ENCODE data around the gene LGALS7. TPM values are rescaled to one million over a fixed set of nuclear protein-coding genes. Genes with fewer than 3 reads are reported as not detected.

LGALS7 gene
- total RNA-seq, 2 donors from 2014 or later, result not detected

DNA sequence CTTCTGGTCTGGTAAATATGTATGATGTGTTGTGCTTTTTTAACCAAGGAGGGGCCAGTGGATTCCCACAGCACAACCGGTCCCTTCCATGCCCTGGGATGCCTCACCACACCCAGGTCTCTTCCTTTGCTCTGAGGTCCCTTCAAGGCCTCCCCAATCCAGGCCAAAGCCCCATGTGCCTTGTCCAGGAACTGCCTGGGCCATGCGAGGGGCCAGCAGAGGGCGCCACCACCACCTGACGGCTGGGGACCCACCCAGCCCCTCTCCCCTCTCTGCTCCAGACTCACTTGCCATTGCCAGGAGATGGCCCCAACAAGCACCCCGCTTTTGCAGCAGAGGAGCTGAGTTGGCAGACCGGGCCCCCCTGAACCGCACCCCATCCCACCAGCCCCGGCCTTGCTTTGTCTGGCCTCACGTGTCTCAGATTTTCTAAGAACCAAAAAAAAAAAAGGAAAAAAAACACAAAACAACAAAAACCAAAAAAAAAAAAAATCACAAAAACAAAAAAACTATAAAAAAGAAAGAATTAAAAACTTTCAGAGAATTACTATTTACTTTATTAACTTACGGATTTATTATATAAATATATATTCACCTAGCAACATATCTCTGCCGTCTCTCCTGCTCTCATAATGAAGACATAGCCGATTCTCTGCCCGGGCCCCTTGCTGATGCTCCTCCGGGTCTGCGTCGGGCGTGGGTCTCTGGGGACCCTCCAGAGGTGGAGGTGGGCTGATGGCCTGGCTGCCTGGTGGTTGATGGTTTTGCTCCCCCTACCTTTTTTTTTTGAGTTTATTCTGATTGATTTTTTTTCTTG is 43.5 kb downstream of the LGALS7 start:
- H3K27ac Mint-ChIP-seq, result peak overlapping the region; percentile 67
- H3K4me1 Mint-ChIP-seq, result peaks cover 21% of the 10 kb centered on the region
- peak overlapping the region; percentile 21 for H3K4me3 Mint-ChIP-seq
- H3K9me3 ChIP-seq (ENCODE audit: control insufficient read depth, low read length, poor library complexity, severe bottlenecking), result no peaks in the 10 kb centered on the region
- DNase-seq, result peak; percentile 59 to 70 (median 60)
- H3K27me3 Mint-ChIP-seq, result no peaks in the 10 kb centered on the region
- ATAC-seq, result peak; percentile 67
- H3K36me3 Mint-ChIP-seq (ENCODE audit: low read depth), result no peaks in the 10 kb centered on the region

DNA sequence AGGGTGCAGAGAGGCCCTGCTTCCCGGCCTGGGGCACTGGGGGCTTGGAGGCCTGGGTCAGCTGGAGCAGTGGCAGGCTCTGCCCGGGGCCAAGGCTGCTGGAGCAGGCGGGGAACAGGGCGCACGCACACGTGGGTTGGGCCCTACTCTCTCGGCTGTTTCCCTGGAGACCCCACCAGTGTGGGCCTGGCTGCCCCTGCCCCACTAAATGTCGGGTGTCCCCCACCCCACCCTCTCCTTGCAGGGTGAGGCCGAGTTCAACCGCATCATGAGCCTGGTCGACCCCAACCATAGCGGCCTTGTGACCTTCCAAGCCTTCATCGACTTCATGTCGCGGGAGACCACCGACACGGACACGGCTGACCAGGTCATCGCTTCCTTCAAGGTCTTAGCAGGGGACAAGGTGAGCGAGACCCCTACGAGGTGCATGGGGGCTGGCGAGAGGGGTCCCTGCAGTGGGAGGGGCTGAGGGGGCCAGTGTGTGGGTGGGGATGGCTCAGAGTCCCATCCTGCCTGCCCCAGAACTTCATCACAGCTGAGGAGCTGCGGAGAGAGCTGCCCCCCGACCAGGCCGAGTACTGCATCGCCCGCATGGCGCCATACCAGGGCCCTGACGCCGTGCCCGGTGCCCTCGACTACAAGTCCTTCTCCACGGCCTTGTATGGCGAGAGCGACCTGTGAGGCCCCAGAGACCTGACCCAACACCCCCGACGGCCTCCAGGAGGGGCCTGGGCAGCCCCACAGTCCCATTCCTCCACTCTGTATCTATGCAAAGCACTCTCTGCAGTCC is 44.4 kb downstream of the LGALS7 start:
- peaks cover 19% of the 10 kb centered on the region for H3K4me1 Mint-ChIP-seq

DNA sequence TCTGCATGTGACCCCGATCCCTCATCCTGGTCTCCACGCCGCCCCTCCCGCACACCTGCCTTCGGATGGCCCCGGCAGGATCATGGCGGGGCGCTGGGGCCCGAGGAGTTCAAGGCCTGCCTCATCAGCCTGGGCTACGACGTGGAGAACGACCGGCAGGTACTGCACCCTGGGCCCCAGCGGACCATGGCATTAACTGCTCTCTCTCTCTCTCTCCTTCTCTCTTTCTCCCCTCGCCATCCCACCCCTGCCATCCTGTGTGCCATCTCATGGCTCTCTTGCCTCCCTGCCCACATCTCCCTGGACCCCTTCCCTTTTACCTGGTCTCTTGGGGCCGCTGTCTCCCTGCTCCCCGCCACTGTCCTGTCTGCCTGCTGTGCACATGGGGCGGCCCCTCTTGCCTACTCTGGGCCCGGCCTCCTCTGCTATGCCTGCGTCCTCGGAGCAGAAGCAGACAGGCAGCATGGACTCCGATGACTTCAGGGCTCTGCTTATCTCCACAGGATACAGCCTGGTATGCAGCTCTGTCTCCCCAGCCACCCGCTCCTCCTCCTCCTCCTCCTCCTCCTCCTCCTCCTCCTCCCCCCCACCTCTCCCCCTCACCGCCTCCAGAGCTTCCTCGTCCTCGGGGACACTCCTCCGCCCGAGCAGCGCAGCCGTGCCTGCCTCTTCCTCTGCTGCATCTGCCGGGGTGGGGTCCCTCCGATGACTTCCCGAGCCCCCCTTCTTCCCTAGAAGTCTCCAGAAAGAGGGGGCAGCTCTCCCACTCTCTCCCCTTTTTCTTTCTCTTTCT is 45.3 kb downstream of the LGALS7 start:
- H3K27ac Mint-ChIP-seq, result no peak overlapping the region
- no peaks in the 10 kb centered on the region for H3K27me3 Mint-ChIP-seq
- DNase-seq (no peak), ATAC-seq (no peak)
- H3K36me3 Mint-ChIP-seq (ENCODE audit: low read depth), result no peaks in the 10 kb centered on the region
- no peaks in the 10 kb centered on the region for H3K9me3 ChIP-seq (ENCODE audit: control insufficient read depth, low read length, poor library complexity, severe bottlenecking)
- no peak overlapping the region for H3K4me3 Mint-ChIP-seq
- H3K4me1 Mint-ChIP-seq, result peaks cover 16% of the 10 kb centered on the region

More for the DNA sequence above, 44.4 kb downstream of the LGALS7 start:
- ATAC-seq (no peak), DNase-seq (no peak)
- Mint-ChIP-seq H3K4me3 (no peak overlapping the region), H3K27me3 (no peaks in the 10 kb centered on the region), H3K36me3 (ENCODE audit: low read depth) (no peaks in the 10 kb centered on the region), H3K27ac (peak overlapping the region; percentile 67)
- H3K9me3 ChIP-seq (ENCODE audit: control insufficient read depth, low read length, poor library complexity, severe bottlenecking), result no peaks in the 10 kb centered on the region

DNA sequence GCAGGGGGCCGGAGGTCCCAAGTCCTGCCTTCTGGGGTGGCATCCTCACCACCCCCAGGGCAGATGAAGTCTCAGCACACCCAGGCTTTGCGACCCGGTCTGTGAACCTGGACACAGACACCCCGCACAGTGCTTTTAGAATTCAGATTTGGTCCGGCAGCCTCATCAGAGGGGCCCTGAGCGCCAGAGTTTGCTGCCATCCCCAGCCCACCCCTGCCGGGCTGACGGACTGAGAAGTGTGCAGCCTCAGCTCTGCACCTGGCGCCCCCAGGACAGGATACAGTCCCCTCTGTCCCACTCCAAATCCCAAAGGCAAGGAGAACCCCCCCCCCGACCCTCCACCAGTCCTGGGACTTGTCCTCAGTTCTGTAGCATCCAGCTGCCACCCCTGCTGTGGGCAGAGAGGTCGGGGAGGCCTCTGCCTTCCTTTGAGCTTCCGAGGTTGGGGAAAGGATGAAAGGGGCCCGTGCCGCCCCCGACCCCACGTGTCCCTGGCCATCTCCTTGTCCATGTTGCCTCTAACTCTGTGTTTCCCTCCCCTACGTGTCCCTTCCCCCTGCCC is 45.9 kb downstream of the LGALS7 start:
- Mint-ChIP-seq H3K4me3 (no peak overlapping the region), H3K27me3 (no peaks in the 10 kb centered on the region), H3K27ac (no peak overlapping the region), H3K36me3 (ENCODE audit: low read depth) (no peaks in the 10 kb centered on the region), H3K4me1 (peaks cover 10% of the 10 kb centered on the region)
- DNase-seq (no peak), ATAC-seq (no peak)
- no peaks in the 10 kb centered on the region for H3K9me3 ChIP-seq (ENCODE audit: control insufficient read depth, low read length, poor library complexity, severe bottlenecking)

DNA sequence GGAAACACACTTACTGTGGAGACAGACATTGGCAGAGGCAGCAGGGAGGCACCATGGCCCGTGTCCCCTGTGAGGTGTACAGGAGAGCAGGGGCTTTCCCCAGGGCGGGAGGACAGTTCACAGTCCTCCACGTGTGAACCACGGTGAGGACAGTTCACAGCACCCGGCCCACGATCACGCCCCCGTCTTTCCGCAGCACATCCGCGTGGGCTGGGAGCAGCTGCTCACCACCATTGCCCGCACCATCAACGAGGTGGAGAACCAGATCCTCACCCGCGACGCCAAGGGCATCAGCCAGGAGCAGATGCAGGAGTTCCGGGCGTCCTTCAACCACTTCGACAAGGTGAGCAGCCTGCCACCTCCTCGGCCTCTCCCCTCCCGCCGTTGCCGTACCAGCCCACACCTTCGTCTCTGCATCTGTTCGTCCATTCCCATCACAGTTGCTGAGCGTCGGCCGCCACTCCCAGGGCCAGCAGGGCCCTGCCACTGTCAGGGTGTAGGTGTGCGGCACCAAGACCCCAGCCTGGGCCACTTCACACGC is 46.5 kb downstream of the LGALS7 start:
- no peak for DNase-seq
- H3K9me3 ChIP-seq (ENCODE audit: control insufficient read depth, low read length, poor library complexity, severe bottlenecking), result no peaks in the 10 kb centered on the region
- no peak overlapping the region for H3K27ac Mint-ChIP-seq
- ATAC-seq, result peak; percentile 39
- no peak overlapping the region for H3K4me3 Mint-ChIP-seq
- H3K27me3 Mint-ChIP-seq, result no peaks in the 10 kb centered on the region
- H3K4me1 Mint-ChIP-seq, result peaks cover 7% of the 10 kb centered on the region
- H3K36me3 Mint-ChIP-seq (ENCODE audit: low read depth), result no peaks in the 10 kb centered on the region

DNA sequence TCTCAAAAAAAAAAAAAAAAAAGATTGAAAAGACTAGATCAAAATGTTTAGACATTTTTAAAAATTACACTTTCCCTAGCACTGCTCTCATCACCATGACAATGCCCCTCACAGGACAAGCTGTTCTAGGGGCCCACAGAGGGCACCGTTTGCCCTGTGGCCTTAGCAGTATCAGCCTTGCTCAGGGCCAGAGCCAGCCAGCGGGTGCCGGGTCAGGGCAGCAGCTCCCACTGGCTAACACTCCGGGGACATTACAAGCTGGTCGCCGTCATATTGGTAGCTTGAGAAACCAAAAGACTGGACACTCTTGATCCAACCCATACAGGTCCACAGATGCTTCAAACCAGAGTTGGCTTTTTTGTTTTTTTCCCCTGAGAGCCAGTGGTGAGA is 47.0 kb downstream of the LGALS7 start:
- Mint-ChIP-seq H3K27ac (no peak overlapping the region), H3K36me3 (ENCODE audit: low read depth) (no peaks in the 10 kb centered on the region), H3K27me3 (no peaks in the 10 kb centered on the region), H3K4me3 (no peak overlapping the region), H3K4me1 (peaks cover 7% of the 10 kb centered on the region)
- ATAC-seq (no peak), DNase-seq (no peak)
- H3K9me3 ChIP-seq (ENCODE audit: control insufficient read depth, low read length, poor library complexity, severe bottlenecking), result no peaks in the 10 kb centered on the region

DNA sequence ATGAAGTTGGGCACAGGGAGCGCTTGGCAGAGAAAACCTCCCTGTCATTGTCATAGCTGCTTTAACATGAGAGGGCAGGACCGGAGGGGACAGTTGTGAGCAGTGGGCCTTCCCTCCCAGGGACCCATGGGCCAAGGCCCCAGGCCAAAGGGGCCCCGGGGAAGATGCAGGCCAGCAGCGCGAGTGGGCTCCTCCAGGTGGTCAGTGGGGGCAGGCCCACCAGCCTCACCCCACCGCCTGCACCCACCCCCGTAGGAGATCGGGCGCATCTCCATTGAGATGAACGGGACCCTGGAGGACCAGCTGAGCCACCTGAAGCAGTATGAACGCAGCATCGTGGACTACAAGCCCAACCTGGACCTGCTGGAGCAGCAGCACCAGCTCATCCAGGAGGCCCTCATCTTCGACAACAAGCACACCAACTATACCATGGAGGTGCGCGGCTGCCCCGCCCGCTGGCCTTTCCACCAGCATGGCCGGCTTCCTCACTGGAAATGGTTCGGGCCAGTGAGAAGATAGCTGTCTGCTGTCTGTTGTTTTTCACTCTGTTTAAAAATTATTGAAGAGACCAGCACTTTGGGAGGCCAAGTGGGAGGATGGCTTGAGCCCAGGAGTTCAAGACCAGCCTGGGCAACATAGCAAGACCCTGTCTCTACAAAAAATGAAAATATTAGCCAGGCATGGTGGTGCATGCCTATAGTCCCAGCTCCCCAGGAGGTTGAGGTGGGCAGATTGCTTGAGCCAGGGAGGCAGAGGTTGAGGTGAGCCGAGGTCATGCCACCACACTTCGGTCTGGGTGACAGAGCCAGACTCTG is 47.6 kb downstream of the LGALS7 start:
- no peaks in the 10 kb centered on the region for H3K9me3 ChIP-seq (ENCODE audit: control insufficient read depth, low read length, poor library complexity, severe bottlenecking)
- no peak for DNase-seq
- no peak overlapping the region for H3K4me3 Mint-ChIP-seq
- no peak overlapping the region for H3K27ac Mint-ChIP-seq
- ATAC-seq, result no peak
- peaks cover 6% of the 10 kb centered on the region for H3K4me1 Mint-ChIP-seq
- H3K36me3 Mint-ChIP-seq (ENCODE audit: low read depth), result no peaks in the 10 kb centered on the region
- no peaks in the 10 kb centered on the region for H3K27me3 Mint-ChIP-seq

DNA sequence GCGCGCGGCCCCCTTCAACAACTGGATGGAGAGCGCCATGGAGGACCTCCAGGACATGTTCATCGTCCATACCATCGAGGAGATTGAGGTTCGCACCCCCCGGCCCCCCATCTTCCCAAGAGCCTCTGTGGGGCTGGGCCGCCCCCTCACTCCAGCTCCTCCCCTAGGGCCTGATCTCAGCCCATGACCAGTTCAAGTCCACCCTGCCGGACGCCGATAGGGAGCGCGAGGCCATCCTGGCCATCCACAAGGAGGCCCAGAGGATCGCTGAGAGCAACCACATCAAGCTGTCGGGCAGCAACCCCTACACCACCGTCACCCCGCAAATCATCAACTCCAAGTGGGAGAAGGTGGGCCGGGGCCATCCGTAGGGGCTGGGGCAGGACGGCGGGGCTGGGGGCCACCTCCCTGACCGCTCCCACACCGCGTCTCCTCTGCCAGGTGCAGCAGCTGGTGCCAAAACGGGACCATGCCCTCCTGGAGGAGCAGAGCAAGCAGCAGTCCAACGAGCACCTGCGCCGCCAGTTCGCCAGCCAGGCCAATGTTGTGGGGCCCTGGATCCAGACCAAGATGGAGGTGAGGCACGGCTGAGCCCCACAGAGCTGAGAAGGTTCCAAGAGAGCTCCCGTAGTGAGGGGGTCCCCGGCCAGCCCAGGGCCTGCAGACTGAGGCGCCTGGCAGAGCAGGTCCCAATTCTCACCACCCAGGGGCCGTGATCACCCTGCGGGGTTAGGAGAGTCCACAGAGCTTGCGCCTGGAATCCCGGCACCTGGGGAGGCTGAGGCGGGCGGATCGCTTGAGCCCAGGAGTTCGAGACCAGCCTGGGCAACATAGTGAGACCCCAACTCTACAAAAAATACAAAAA is 49.1 kb downstream of the LGALS7 start:
- H3K9me3 ChIP-seq (ENCODE audit: control insufficient read depth, low read length, poor library complexity, severe bottlenecking), result no peaks in the 10 kb centered on the region
- ATAC-seq (no peak), DNase-seq (no peak)
- Mint-ChIP-seq H3K4me3 (no peak overlapping the region), H3K4me1 (no peaks in the 10 kb centered on the region), H3K27me3 (no peaks in the 10 kb centered on the region), H3K36me3 (ENCODE audit: low read depth) (peaks cover 2% of the 10 kb centered on the region), H3K27ac (no peak overlapping the region)

DNA sequence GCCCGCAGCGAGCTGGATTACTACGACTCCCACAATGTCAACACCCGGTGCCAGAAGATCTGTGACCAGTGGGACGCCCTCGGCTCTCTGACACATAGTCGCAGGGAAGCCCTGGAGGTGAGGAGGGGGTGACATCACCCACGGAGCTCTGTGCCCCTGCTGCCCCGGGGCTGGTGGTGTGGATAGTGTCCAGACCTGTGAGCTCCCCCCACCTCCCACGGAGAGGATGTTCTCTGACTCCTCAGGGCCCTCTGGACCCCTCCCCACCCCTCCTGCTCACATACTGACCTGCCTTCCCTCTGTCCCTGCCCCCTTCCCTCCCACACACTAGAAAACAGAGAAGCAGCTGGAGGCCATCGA is 49.7 kb downstream of the LGALS7 start:
- DNase-seq, result no peak
- Mint-ChIP-seq H3K36me3 (ENCODE audit: low read depth) (peaks cover 2% of the 10 kb centered on the region), H3K4me1 (no peaks in the 10 kb centered on the region), H3K27ac (no peak overlapping the region), H3K27me3 (no peaks in the 10 kb centered on the region), H3K4me3 (no peak overlapping the region)
- no peaks in the 10 kb centered on the region for H3K9me3 ChIP-seq (ENCODE audit: control insufficient read depth, low read length, poor library complexity, severe bottlenecking)
- no peak for ATAC-seq

DNA sequence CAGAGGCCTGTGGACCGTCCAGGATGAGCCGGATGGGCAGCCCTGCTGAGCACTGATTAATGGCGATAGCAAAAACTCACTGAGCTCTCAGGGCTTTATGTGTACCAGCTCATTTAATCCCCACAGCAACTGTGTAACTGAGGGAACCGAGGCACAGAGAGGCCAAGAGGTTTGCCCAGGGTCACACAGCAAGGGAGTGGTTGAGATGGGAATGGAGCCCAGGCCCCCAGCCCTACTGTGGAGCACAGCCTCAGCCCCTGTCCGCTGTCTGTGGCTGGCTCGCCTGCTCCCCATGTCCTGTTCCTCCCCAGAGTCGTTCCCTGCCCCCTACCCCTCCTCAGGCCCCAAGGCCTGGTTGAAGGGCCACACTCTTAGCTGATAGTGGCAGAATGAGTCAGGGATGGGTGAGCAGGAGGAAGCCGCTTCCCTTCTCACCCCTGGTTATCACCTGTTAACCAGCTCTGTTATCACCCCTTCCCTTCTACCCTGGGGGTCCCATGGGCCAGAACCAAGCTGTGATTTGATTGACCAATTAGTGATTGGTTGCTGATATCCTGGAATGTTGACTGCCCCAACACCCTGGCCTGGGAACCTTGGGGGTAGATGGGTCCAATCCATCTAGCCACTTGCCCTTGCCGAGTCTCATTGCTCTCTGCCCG is 50.2 kb downstream of the LGALS7 start:
- Mint-ChIP-seq H3K27me3 (no peaks in the 10 kb centered on the region), H3K4me1 (no peaks in the 10 kb centered on the region), H3K4me3 (no peak overlapping the region), H3K27ac (no peak overlapping the region), H3K36me3 (ENCODE audit: low read depth) (peaks cover 2% of the 10 kb centered on the region)
- no peak for DNase-seq
- no peaks in the 10 kb centered on the region for H3K9me3 ChIP-seq (ENCODE audit: control insufficient read depth, low read length, poor library complexity, severe bottlenecking)
- no peak for ATAC-seq

DNA sequence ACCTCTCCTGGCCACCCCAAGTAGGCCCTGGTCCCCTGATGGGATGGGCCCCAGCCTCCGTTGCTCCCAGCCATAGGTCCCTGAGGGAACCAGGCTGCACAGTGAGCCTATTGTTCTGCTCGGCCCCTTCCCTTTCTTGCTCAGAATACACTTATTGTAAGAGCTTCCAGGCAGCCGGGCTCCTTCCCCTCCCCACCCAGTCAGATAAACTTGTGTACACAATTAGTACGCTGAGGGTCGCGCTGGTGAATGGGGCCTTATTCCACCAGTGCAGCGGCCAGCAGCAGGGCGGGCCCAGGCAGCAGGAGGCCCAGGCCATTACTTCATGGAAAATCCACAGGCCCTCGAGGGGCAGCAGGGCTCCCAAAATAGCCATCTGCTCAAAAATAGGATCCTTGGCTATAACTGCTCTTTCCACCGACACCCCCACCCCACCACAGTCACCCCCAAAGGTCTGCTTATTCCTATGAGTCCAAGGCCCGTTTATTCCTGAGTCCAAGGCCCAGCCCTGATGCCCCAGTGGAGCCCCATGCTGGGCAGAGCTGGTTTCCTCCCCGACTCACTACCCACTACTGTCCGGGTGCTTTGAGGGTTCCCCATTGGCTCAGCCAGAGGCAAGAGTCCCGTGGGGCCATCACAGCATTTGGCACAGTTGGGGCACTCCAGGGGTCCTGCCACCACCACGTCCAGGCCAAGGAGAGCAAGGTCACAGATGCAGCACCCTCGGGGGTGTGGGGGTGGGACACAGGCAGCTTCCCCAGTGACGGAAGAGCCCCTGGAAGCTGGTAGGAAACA is 51.1 kb downstream of the LGALS7 start:
- no peak for ATAC-seq
- H3K4me1 Mint-ChIP-seq, result no peaks in the 10 kb centered on the region
- no peak overlapping the region for H3K4me3 Mint-ChIP-seq
- no peak overlapping the region for H3K27ac Mint-ChIP-seq
- no peak for DNase-seq
- H3K36me3 Mint-ChIP-seq (ENCODE audit: low read depth), result peaks cover 2% of the 10 kb centered on the region
- H3K9me3 ChIP-seq (ENCODE audit: control insufficient read depth, low read length, poor library complexity, severe bottlenecking), result no peaks in the 10 kb centered on the region
- no peaks in the 10 kb centered on the region for H3K27me3 Mint-ChIP-seq
